ENCODE results near the gene EIF3A.

Gene EIF3A

DNA sequence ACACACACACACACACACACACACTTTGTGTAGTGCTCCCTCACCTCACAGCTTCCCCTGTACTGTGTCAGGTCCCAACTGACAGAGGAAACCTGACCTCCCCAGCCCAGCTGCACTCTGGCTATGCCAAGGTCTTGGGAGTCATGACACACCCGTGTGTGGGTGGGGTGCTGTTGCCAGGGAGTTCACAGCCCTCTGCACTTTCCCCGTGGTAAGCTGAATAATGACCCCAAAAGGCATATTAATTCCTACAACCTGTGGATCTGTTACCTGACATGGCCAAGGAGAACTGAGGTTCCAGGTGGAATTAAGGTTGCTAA is 60.0 kb downstream of the EIF3A start:
- Histone ChIP-seq H2AFZ (ENCODE audit: low read length) (no peak overlapping the region), H3K79me2 (ENCODE audit: insufficient read depth, low read length) (no peaks in the 10 kb centered on the region), H3K9ac (ENCODE audit: low read length) (no peak overlapping the region), H4K20me1 (ENCODE audit: insufficient read depth, low read length) (no peaks in the 10 kb centered on the region), H3K36me3 (ENCODE audit: insufficient read depth, low read length) (no peaks in the 10 kb centered on the region; the same call in 1 of the 2 replicates), H3F3A (ENCODE audit: insufficient read depth, low read length) (no peaks in the 10 kb centered on the region), H3K9me2 (ENCODE audit: low read depth, low read length) (no peaks in the 10 kb centered on the region), H3K27ac (ENCODE audit: low read depth, low read length, poor library complexity, severe bottlenecking) (no peak overlapping the region), H3K9me3 (ENCODE audit: low read length) (no peaks in the 10 kb centered on the region), H3K4me2 (ENCODE audit: low read length) (no peak overlapping the region), H3K4me1 (ENCODE audit: insufficient read depth, low read length, severe bottlenecking) (no peaks in the 10 kb centered on the region), H3K4me3 (ENCODE audit: low read depth, low read length, poor library complexity, severe bottlenecking) (no peak overlapping the region), H3K27me3 (ENCODE audit: insufficient read depth, low read length) (peaks cover 9% of the 10 kb centered on the region; the same call in 1 of the 2 replicates)
- TF ChIP-seq EZH2 (IDR thresholded peaks at IDR 0.05; ENCODE audit: borderline replicate concordance, low read length) (no peak), CTCF (IDR thresholded peaks at IDR 0.05; ENCODE audit: low read length) (no peak)

GRCh38 chr10:119007211-119007574 is 73.4 kb downstream of the EIF3A start:
- no peak overlapping the region for H3K27ac ChIP-seq (ENCODE audit: low read depth, low read length, poor library complexity, severe bottlenecking)
- no peak overlapping the region for H2AFZ ChIP-seq (ENCODE audit: low read length)

DNA sequence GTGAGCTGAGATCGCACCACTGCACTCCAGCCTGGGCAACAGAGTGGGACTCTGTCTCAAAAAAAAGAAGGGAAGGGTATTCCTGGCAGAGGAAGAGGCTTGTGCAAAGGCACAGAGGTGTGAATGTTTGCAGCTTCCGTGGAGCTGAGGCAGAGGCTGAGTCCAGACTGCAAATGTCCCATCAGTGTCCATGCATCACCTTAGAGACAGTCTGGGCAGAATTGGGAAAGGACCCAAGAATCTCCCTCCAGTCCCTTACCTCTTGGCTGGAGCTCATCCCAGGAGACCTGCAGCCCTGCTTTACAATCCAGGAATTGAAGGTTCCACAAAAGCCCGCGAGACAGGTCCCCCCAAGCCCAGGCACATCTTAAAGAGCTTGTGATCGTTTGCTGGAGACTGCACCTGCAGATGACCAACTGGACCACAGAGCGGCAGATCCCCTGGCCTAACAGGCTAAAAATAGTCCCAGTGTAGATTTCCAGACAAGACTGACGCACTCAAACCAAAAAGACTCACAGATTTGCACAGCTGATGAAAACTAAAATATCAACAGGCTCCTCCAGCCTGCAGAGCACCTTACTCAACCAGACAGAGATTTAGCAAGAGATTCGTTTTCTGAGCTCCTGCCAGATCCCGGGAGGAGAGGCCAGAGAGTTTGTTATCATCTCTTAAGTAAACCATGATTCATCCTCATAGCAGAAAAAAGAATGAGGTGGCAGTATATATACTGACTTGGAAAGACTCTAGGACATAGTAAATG is 74.0 kb downstream of the EIF3A start:
- Histone ChIP-seq H2AFZ (ENCODE audit: low read length) (no peak overlapping the region), H3K36me3 (ENCODE audit: insufficient read depth, low read length) (no peaks in the 10 kb centered on the region), H3K9me3 (ENCODE audit: low read length) (no peaks in the 10 kb centered on the region), H3K79me2 (ENCODE audit: insufficient read depth, low read length) (no peaks in the 10 kb centered on the region), H3F3A (ENCODE audit: insufficient read depth, low read length) (no peaks in the 10 kb centered on the region), H3K27me3 (ENCODE audit: insufficient read depth, low read length) (no peaks in the 10 kb centered on the region; the same call in 1 of the 2 replicates), H3K9me2 (ENCODE audit: low read depth, low read length) (no peaks in the 10 kb centered on the region), H4K20me1 (ENCODE audit: insufficient read depth, low read length) (no peaks in the 10 kb centered on the region), H3K27ac (ENCODE audit: low read depth, low read length, poor library complexity, severe bottlenecking) (no peak overlapping the region), H3K4me1 (ENCODE audit: insufficient read depth, low read length, severe bottlenecking) (no peaks in the 10 kb centered on the region), H3K9ac (ENCODE audit: low read length) (no peak overlapping the region), H3K4me2 (ENCODE audit: low read length) (no peak overlapping the region), H3K4me3 (ENCODE audit: low read depth, low read length, poor library complexity, severe bottlenecking) (no peak overlapping the region)
- TF ChIP-seq CTCF (IDR thresholded peaks at IDR 0.05; ENCODE audit: low read length) (no peak), EZH2 (IDR thresholded peaks at IDR 0.05; ENCODE audit: borderline replicate concordance, low read length) (no peak)

More at GRCh38 chr10:119007211-119007574, 73.4 kb downstream of the EIF3A start:
- Histone ChIP-seq H3K36me3 (ENCODE audit: insufficient read depth, low read length) (no peaks in the 10 kb centered on the region), H3K9ac (ENCODE audit: low read length) (no peak overlapping the region), H3K9me2 (ENCODE audit: low read depth, low read length) (no peaks in the 10 kb centered on the region), H3K4me3 (ENCODE audit: low read depth, low read length, poor library complexity, severe bottlenecking) (no peak overlapping the region), H3K27me3 (ENCODE audit: insufficient read depth, low read length) (no peaks in the 10 kb centered on the region; the same call in 1 of the 2 replicates), H3K9me3 (ENCODE audit: low read length) (no peaks in the 10 kb centered on the region), H3K4me2 (ENCODE audit: low read length) (no peak overlapping the region), H3F3A (ENCODE audit: insufficient read depth, low read length) (no peaks in the 10 kb centered on the region), H4K20me1 (ENCODE audit: insufficient read depth, low read length) (no peaks in the 10 kb centered on the region), H3K79me2 (ENCODE audit: insufficient read depth, low read length) (no peaks in the 10 kb centered on the region), H3K4me1 (ENCODE audit: insufficient read depth, low read length, severe bottlenecking) (no peaks in the 10 kb centered on the region)
- no peak for TF ChIP-seq CTCF (IDR thresholded peaks at IDR 0.05; ENCODE audit: low read length)
